Lower leg skin (tissue), 3 donors: ENCODE measurements around the gene DBF4B.

Source experiments
- CTCF ChIP-seq, 3 donors: fragments of 450-650 bp; IDR thresholded peaks; one replicate each; pipeline ENCODE4 v1.5.1; 2016; ENCODE audit warnings: antibody characterized with exemption in 3 of 3, mild to moderate bottlenecking in 3 of 3, moderate library complexity in 2 of 3
- POLR2A ChIP-seq, 2 donors: fragments of 450-650 bp; IDR thresholded peaks; one replicate each; pipeline ENCODE4 v1.6.1; 2016 to 2017; ENCODE audit warnings: antibody characterized with exemption in 2 of 2, mild to moderate bottlenecking in 1 of 2, moderate library complexity in 1 of 2

GRCh38 chr17:44751806-44752205 is 43.3 kb downstream of the DBF4B start:
- TF ChIP-seq CTCF (IDR thresholded peaks at IDR 0.05) (no peak), POLR2A (IDR thresholded peaks at IDR 0.05) (no peak)
